Body of pancreas (tissue), 4 donors: ENCODE data around the gene ASAP2. TPM values are rescaled to one million over a fixed set of nuclear protein-coding genes. Genes with fewer than 3 reads are reported as not detected.

Source experiments
- ATAC-seq: fragments of 150-250 bp; one replicate; pipeline ENCODE4 v1.9.1; 2016
- DNase-seq, 4 donors: peaks; one replicate each; pipeline ENCODE4 v3.0.0-alpha.2; 2019
- H3K27ac ChIP-seq, 4 donors: fragments of 200-600 bp; sonication (generic); 1 replicate in 3 of 4; 2 replicates in 1 of 4; pipeline versions ENCODE4 v1.5.1 to v1.6.1; 2016 to 2019; ENCODE audit warnings: mild to moderate bottlenecking in 1 of 4, mixed read lengths in 1 of 4, moderate library complexity in 1 of 4
- H3K27me3 ChIP-seq, 2 donors: fragments of 200-600 bp; sonication (generic); one replicate each; pipeline ENCODE4 v1.6.0; 2016; ENCODE audit warnings: mild to moderate bottlenecking in 1 of 2
- H3K36me3 ChIP-seq, 2 donors: fragments of 200-600 bp; sonication (generic); replicated peaks in 1 of 2; 2 replicates each; pipeline ENCODE4 v1.5.1; 2016; ENCODE audit warnings: low read depth in 2 of 2; ENCODE audit not compliant: insufficient read depth in 1 of 2
- H3K4me1 ChIP-seq: fragments of 200-600 bp; sonication (generic); one replicate; pipeline ENCODE4 v1.6.0; 2016
- H3K4me3 ChIP-seq, 2 donors: fragments of 200-600 bp; sonication (generic); 1 replicate in 1 of 2; 2 replicates in 1 of 2; pipeline ENCODE4 v1.5.1; 2016 to 2019
- H3K9me3 ChIP-seq, 3 donors: fragments of 200-600 bp; sonication (generic); 1 replicate in 2 of 3; 2 replicates in 1 of 3; pipeline ENCODE4 v1.5.1; 2016
- CTCF ChIP-seq, 7 experiments: fragments of 450-650 bp in 4 of 7; fragments of 200-600 bp in 3 of 7; sonication (generic) in 3 of 7; IDR thresholded peaks; one replicate each; pipeline ENCODE4 v1.5.1; 2016 to 2019; ENCODE audit warnings: antibody characterized with exemption in 7 of 7
- POLR2A ChIP-seq, 3 donors: fragments of 450-650 bp; IDR thresholded peaks; one replicate each; pipeline ENCODE4 v1.6.1; 2016; ENCODE audit warnings: antibody characterized with exemption in 3 of 3, mild to moderate bottlenecking in 2 of 3
- WGBS, 2 donors: methylation state at CpG; one replicate each; pipeline ENCODE4 v1.1.5; 2017; 5-methylcytosine and 5-hydroxymethylcytosine counted together
- intact Hi-C: fragments of 100-400 bp; cut with DNase I; formaldehyde crosslinking; loops from one replicate; pipeline ENCODE4 v1.15.1; 2023
- total RNA-seq, 2 donors: library from RNA; depleted of rRNA; stranded (reverse); fragments of >200 nt; gene quantifications; one replicate each; pipeline ENCODE4 v1.1.0, GENCODE V29; 2016

The ASAP2 gene
- total RNA-seq, 2 donors from 2014 or later = 12.5 to 23.7 TPM

DNA sequence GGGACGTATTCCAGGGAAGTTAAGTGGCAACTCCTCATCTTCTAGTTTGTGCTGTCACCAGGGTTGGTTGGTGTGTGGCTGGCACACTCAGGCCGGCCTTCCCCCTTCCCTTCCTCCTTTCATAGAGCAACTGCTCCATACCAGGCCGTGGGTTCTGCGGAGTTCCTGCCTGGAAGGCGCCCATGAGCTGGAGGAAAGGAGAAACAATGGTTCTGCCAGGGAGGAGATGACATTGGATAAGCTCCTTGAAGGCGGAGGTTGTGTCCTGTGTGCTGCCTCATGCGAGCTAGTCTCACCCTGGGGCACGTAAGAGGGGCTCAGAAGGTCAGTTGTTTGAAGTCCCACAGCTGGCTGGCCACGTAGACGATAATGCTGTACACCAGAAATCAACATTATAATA, 19.2 kb downstream of the ASAP2 start:
- H3K36me3 ChIP-seq = no peaks in the 10 kb centered on the region
- H3K27me3 ChIP-seq = no peaks in the 10 kb centered on the region
- H3K9me3 ChIP-seq = no peaks in the 10 kb centered on the region
- 90 to 92% methylated on average over 10 of the region's 10 CpGs for WGBS, 2 donors
- no peak overlapping the region for H3K4me3 ChIP-seq
- ATAC-seq (no peak), DNase-seq (no peak)
- no peak overlapping the region for H3K27ac ChIP-seq
- intact Hi-C loops = no loop called here
- H3K4me1 ChIP-seq = peaks cover 24% of the 10 kb centered on the region
- TF ChIP-seq POLR2A (IDR thresholded peaks at IDR 0.05) (no peak), CTCF (IDR thresholded peaks at IDR 0.05) (no peak)

DNA sequence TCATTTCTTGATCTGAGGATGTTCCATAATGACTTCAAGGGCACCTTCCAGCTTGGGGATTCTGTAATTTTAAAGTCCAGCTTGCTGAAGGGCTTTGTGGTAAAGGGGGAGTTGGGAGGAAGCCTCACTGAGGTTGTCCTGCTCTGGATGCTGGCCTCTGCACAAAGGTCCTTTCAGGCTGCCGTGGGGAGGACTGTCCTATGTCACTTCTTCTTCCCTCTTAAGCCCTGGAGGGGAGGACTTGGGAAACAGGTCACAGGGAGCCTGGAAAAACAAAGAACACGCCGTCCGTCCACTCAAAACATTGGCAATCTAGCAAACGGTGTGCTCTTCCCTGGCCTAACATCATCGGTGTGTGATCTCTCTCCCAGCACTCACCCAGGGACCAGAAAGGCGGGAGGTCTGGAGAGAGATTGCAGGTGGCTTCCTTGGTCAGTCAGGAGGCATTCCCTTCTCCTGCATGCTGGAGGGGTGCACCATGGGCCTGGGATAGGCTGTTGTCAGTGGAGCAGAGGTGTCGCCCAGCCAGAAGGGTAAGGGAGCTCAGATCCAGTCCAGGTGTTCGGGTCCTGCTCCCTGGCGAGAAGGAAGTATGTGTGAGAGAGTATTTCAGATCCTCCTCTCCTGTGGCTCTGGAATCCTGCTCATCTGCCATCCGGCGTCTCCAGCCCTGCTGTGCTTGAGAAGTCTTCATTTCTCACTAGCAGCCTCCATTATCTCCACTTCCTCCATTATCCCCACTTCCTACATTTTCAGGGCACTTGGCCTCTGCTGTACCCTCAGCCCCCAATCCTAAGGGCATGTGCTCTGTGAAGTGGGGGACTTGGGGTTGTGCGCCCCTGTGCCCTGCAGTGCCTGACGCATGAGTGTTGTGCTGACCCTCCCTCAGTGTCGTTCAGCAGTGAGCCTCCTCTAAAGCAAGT, 20.1 kb downstream of the ASAP2 start:
- Histone ChIP-seq H3K36me3 (no peaks in the 10 kb centered on the region), H3K4me1 (peaks cover 32% of the 10 kb centered on the region), H3K4me3 (no peak overlapping the region), H3K27ac (no peak overlapping the region), H3K9me3 (no peaks in the 10 kb centered on the region), H3K27me3 (no peaks in the 10 kb centered on the region)
- DNase-seq (no peak), ATAC-seq (no peak)
- intact Hi-C loops = no loop called here
- TF ChIP-seq CTCF (IDR thresholded peaks at IDR 0.05) = no peak
- TF ChIP-seq POLR2A (IDR thresholded peaks at IDR 0.05) = no peak
- 81 to 82% methylated on average over 15 of the region's 15 CpGs for whole genome bisulfite sequencing, 2 donors

- H3K27ac ChIP-seq = no peak overlapping the region
- 92 to 96% methylated on average over 4 of the region's 4 CpGs for WGBS, 2 donors
- H3K36me3 ChIP-seq = no peaks in the 10 kb centered on the region
- ATAC-seq (no peak), DNase-seq (no peak)
- no peaks in the 10 kb centered on the region for H3K9me3 ChIP-seq
- no peaks in the 10 kb centered on the region for H3K27me3 ChIP-seq
- no peak overlapping the region for H3K4me3 ChIP-seq
- TF ChIP-seq POLR2A (IDR thresholded peaks at IDR 0.05) (no peak), CTCF (IDR thresholded peaks at IDR 0.05) (no peak)
- H3K4me1 ChIP-seq = peaks cover 21% of the 10 kb centered on the region
- intact Hi-C loops = no loop called here
Measured at GRCh38 chr2:9228088-9228751, 21.6 kb downstream of the ASAP2 start.

DNA sequence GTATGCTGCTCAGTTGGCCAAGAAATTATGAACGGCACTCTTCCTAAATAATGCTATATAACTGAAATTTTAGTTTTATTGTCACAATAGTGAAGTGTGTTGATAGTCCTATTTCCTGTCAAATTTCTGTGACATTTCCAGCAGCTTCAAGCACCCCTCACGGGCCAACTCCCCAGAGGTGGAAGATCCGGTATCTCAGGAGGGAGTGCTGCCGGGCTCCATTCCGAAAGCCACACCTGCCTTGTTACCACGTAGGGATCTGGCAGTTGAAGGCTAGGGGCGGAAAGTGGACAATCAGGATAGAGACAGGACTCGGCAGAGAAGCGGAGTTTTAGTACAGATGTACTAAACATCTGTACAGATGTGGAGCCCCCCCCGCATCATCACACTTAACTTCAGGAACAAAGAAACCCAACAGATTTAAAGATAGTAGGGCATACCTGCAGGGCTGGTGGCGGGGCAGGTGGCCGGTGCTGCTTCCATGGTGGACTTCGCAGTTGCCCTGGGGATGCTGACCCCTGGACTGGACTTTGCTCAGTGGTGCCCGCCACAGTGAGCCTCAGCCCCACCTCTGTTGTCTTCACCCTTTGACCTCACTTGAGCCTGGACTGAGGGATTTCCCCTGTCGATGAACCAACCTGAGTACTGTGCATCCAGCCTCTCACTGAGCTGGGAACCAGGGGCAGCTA, 22.3 kb downstream of the ASAP2 start:
- H3K4me3 ChIP-seq = no peak overlapping the region
- no peak overlapping the region for H3K27ac ChIP-seq
- no peaks in the 10 kb centered on the region for H3K9me3 ChIP-seq
- peaks cover 21% of the 10 kb centered on the region for H3K4me1 ChIP-seq
- DNase-seq (no peak), ATAC-seq (no peak)
- intact Hi-C loops = no loop called here
- no peaks in the 10 kb centered on the region for H3K27me3 ChIP-seq
- TF ChIP-seq CTCF (IDR thresholded peaks at IDR 0.05) = no peak
- TF ChIP-seq POLR2A (IDR thresholded peaks at IDR 0.05) = no peak
- no peaks in the 10 kb centered on the region for H3K36me3 ChIP-seq
- WGBS, 2 donors = 87 to 90% methylated on average over 14 to 15 of the region's 15 CpGs
